ENCODE measurements around the gene DNAH11. TPM values are rescaled to one million over a fixed set of nuclear protein-coding genes. Genes with fewer than 3 reads are reported as not detected.

The DNAH11 gene
- total RNA-seq, 1 donor from 2014 or later, result 1.3 TPM

DNA sequence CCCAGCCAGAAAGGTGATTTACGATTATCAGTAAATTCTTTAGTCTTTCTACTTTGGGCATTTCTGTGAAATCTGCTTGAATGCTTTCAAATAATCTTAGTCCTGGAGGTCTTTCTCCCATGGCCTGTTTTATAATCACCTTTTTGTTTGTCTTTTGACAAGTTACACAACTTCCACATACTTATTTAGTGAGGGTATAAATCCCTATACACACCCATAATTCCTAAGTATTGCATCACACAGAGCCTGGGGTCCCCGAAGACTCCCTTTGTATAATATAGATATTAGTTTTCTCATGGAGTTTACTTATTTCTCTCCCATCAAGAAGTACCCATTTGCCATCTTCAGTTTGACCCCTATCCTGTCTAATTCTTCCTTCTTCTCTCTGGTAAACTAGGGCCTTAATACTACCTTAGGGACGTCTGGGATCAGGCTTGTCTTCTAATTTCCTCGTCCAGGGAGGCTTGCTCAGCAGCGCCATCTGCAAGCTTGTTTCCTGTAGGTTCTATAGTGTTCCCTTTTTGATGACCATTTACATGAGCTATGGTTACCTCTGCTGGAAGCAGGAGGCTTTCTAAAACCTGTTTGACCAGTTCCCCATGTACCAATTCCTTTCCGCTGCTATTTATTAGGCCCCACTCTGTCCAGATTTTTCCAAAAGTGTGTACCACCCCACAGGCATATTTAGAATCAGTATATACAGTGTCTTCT, 8.1 kb downstream of the DNAH11 start:
- DNase-seq (ENCODE audit: low read depth, low spot score), result no peak

DNA sequence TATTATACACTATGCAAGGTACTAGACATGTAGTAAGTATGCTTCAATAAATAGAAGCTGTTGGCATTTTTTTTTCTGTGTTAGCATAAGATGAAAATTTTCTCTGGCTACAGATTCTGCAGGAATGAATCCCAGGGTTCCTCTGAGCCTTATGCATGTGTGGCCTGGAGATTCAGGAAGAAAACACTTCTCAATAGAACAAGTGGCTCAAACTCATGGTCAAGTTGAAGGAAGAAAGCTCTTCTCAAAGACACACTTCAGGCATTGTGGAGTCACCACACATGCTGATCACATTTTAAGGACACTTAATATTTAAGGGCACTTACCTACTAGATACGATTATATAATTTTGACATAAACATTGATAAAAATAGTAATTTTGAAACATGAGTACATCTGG, 19.5 kb downstream of the DNAH11 start:
- DNase-seq (ENCODE audit: low read depth, low spot score), result no peak

DNA sequence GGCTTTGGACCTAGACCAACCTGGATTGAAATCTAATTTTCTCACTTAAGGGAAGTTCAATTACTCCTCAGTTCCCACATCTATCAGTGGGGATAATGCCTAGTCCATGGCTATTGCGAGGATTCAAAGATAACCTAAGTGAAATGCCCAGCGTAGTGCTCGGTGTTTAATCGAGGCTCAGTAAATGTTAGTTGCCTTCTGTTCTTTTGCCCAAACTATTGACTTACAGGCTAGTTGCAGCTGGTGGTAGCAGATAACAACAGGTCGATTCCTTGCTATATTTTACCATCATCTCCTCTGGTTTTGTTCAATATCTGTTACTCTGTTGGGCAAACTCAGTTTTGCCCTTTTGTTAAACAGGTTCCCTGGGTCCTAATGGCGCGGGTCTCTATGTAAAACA, 22.8 kb downstream of the DNAH11 start:
- DNase-seq (ENCODE audit: low read depth, low spot score), result no peak

DNA sequence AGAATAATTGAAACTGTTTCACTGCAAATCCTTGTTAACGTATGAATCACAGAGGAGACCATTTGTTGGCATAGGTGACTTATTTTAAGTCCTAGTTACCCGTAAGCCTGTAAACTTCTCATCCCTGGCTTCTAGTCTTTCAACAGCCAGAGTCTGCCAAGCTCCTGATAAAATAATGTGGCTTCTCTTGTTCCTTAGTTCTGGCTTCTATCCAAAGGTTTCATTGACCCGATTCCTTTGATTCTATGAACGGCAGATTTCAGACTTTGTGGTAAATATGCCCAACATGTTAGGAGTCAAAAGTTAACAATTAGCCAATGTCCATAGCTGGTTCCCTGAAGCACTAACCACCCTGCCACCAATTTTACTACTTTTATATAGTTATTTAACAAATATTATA, 23.3 kb downstream of the DNAH11 start:
- DNase-seq (ENCODE audit: low read depth, low spot score), result no peak

DNA sequence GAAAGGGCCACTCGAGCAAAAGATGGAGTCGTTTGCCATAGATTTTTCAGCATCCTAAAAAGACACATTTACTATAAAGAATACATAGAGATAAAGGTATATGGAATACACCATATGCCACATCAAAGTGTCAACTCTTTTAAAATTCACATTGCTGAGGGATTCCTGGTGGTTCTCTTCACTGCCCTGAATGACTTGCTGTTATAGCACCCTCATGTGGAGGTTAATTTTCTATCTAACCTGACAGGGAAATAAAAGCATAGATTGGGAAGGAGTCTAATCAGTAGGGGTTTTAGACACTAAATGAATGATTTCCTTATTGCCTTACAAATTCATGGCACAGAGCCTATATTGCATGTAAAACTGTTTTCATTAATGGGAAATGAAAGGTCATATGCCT, 25.9 kb downstream of the DNAH11 start:
- no peak for DNase-seq (ENCODE audit: low read depth, low spot score)

DNA sequence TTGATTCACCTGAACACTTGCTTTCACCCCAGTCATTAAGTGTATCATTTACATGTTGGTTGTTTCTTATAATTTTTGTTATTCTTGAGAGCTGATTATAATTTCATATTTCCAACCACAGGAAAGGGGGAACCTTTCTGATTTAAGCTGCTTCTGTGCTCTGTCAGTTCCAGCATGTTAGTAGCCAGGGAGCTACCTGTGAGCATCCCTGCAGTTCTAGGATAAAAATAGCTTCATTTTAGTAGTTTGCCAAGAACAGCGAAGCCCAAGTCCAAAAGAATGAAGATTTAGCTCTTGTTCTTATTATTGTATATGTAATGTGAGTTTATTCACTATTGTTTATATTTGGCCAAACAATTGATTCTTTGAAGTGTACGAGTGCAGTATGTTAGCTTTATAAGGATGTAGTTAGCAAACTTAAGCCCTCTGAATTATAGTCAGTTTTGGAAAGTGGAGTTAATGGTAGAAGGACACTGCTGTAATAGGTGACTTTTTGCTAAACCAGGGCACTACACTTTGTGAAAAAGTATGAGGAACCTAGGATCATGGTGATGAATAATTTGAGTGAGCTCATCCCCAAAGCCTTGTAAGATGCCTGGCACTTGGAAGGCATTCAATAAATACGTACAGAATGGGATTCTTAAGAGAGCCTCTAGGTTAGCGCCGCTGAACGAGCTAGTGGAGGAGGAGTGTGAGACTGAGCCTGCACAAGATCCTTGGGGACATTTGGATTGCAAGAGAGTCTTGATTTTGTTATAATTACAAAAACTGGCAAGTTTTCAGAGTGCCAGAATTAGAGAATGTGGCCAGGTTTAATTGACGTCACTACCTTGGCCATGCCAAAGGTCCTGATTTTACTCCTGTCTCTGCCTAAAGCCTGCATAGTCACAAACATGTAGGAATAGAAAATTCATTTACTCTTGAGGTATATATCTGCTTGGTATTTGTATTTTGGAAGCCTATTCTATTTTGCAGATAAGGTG, 29.8 kb downstream of the DNAH11 start:
- no peak for DNase-seq (ENCODE audit: low read depth, low spot score)

DNA sequence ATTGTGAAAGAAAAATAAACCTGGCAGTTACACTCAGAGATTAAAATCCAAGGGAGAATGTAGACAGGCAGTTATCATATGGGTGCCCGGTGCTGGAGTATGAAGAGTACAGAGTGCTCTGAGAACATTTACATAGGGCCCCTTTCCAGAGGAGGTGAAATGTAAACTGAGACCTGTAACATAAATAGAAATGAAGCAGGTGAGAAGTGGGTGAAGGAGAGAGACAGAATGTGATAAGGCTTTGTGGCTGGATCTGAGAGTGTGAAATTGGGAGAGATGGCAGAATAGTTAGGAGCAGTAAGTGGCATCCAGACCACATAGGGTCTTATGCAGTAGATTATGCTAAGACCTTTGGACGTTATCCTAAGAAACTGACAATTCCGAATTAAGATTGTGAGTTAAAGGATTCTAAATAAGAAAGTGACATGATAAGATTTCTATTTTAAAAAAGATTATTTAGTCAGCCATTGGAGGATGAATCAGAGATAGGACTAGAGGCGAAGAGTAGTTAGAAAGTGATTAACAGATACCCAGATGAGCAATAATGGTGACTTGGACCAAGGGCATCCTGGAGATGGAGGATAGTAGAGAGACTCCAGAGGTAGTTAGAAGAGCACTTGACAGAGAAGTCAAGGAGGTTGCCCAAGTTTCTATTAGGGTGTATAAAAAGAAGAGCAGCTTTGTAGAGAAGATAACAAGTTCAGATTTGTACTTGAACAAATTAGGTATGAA, 36.7 kb downstream of the DNAH11 start:
- DNase-seq (ENCODE audit: low read depth, low spot score), result no peak

DNA sequence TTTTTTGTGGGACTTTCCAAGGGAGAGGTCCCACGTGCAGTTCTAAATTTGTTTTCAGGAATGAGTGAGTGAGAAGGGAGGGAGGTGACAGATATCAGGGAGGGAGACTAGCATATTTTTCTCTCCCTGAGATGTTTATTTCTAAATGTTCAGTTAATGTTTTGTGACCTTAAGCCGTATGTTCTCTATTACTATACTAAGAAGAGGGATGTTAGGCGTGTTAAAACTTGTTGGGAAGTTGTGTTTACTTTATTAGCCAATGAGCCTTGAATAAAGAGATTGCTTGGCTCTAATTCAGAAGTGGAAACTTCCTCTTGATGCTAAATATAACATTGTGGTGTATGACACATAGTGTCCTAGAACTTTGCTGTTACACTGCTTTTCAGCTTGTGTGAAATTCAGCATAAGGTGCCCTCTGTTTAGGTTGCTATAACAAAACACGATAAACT, 37.3 kb downstream of the DNAH11 start:
- DNase-seq (ENCODE audit: low read depth, low spot score), result peak; percentile 4

DNA sequence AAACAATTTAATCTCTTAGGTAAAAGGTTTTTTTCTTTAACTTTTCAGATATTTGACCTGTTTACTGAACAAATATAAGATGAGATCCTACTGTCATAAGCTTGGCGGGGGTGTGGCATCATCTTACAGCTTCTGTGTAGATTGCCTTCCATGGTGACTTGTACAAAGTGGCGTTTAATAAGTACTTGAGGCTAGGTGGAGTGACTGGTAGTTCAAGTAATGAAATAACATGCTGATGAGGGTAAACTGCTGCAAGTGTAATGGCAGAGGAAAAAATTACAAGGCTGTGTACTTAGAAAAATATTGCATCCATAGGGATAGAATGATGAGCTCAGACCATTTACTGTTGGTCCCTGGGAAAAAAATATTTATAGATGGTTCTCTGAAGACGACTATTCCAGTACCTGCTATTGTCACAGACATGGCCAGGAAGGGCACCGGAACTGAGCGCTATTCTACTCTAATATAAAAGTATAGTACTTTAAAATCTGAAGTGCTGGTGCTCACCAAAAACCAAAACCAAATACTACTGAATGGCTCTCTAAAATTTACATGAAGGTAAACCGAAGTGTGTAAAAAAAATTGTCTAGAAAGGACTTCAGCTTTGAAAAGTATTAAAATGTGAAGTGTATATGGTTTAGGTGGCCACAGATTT, 42.4 kb downstream of the DNAH11 start:
- DNase-seq (ENCODE audit: low read depth, low spot score), result no peak

DNA sequence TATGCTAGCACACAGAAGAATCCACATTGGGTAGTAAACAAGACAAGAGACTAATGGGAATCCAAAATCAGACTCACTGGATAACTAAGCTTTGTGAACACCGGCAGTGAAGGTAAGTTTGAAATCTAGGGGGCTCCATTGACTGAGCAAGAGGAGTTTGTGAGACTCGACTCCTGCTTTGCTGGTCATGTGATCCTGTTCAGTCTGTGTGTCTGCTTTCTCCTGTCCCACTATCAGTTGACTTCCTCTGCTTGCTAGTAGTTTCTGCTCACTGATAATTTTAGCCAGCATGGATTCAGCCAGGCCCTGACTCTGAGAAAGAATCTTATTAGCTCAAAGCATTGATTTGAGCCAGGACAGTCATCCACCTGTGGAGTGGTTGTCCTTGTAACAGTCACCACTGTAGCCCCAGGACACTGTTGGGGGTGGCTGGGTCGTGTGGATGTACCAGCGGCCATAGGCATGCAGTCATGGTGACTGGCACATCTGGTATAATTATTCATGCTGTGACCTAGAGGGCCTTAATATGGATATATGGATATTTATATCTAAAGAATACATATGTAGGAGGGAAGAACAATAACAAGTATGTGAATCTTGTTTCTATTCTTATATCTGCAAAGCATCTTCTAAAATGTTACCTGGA, 44.4 kb downstream of the DNAH11 start:
- no peak for DNase-seq (ENCODE audit: low read depth, low spot score)

DNA sequence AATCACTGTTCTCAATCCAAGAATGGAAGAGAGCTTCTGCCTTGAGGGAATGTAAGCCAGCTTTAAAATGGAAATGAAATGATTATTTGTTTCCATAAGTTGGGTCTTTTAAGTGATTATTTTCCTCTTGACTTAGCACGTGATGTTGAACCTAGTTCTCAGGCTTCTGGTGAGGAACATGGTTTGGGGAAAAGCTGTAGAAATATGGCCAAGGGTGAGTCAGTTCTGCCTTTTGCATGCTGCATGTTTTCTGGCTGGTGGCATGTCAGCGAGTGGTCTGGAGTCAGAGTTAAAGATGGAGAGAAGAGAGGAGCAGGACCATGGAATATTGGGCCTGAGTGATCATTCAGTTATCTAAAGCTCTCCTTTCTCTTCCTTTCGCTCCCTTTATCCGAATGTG, 54.0 kb downstream of the DNAH11 start:
- no peak for DNase-seq (ENCODE audit: low read depth, low spot score)

DNA sequence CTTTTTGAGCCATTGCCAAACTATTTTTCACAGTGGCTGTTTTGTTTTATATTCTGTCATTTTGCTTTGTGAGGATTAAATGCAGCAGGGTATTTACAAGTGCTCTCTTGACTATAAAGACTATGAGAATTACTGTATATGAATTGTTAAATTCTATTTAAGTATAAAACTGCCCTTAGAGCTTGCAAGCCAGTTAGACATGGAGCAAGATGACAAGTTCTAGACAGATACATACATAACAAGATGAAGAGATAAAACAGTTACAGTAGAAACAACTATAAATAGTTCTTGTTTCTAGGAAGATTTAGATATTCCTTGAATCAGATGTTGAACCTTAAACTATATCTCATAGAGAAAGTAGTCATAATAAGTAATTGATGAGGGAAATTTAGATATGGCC, 60.6 kb downstream of the DNAH11 start:
- DNase-seq (ENCODE audit: low read depth, low spot score), result no peak

DNA sequence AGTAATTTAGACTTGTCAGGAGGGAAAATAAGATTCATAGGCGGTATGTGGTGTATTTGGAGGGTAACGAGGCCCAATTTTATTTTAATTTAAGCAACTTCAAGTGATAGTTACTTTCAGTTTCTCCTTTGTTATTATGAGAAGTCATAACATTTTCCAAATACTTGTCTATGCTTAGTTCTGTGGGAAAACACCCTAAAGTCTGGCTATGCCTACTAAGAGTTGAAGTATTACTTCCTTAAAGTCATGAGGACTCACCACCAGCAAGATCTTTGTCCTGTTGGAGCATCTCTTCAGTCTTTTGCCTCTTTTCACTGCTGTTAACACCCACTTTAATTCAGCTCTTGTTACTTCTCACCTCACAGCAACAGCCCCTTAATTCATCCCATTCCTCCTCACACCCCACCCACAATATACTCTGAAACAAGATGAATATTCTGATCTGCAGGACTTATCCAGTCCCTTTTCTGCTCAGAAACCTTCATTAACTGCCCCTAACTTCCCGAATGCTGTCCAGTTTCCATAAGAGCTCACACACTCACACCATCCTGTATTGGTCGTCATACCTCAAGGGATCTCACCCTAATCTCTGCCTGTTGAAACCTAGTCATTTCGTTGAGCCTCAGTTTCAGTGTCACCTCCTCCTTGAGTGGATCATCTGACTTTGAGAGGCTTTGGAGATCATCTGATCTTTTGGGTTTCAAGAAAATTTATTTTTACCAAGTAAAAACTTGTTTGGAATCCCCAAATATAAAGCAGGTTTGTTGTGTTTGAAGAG, 61.3 kb downstream of the DNAH11 start:
- DNase-seq (ENCODE audit: low read depth, low spot score), result no peak

DNA sequence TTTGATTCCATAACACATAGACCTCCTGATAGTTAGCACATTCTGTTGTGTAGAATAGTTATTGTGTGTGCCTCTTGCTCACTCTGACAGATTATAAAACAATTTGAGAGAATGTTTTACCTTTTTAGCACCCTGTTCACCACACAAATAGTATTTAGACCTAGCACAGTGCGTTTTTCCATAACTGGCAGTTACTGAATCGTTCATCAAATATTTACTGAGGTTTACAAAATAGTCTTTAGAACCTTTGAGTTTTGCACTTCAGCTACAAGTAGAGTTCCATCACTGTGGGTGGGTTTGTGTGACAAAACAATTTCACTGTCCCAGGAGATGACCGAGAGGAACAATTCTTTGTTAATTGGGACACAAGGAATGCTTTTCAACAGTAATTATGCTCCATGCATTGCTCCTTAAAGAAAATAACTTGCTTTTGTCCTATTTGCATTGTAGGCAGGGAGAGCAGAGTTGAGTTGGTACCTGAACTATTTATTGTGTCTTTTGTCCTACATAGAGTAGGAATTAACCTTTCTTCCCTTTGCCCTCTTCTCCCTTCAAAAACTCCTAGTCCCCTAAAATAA, 62.3 kb downstream of the DNAH11 start:
- DNase-seq (ENCODE audit: low read depth, low spot score), result no peak

DNA sequence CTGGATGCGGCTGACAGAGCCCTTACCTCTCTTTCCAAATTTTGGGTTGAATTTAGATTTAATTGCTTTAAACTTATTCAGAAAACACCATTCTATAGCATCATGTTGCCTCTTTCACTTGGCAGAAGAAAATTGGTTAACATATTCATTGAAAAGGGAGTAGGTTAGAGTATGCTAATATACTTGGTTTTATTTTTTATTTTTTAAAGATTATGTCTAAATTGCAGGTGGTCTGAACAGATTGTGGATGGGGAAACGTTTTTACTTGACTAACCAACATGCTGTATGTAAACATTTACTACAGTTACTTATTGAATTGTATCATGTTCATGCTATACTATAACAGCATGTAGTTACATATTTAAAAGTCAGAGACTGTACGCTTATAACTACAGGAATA, 65.6 kb downstream of the DNAH11 start:
- DNase-seq (ENCODE audit: low read depth, low spot score), result no peak

DNA sequence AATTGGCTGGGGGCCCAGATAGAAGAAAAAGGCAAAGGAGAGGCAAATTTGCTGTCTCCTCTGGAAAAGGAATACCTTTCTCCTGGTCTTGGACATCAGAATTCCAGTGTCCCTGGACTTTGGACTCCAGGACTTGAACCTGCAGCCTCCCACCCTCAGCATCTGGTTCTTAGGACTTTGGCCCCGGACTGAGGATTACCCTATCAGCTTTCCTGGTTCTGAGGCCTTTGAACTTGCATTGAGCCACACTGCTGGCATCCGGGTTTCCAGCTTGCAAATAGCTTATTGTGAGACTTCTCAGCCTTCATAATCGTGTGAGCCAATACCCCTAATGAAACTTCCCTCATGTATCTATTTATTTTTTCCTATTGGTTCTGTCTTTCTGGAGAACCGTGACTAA, 68.3 kb downstream of the DNAH11 start:
- no peak for DNase-seq (ENCODE audit: low read depth, low spot score)

DNA sequence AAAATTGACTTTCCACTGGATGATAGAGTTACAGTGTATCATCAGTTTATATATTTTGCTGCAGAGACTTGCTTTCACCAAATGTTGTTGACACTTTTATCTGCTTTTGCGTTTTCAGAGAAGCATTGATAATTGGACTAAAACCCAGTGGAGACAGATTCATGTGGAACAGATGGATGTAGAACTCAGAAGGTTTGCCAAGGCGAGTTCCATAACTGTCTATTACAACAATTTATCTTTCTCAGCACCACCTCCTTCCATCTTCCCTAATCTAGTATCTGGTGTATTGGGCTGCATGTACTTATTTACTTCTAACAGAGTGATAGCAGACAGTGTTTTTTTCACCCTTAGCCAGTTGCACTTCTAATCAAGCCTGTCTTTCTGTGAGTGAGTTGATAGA, 73.3 kb downstream of the DNAH11 start:
- no peak for DNase-seq (ENCODE audit: low read depth, low spot score)

DNA sequence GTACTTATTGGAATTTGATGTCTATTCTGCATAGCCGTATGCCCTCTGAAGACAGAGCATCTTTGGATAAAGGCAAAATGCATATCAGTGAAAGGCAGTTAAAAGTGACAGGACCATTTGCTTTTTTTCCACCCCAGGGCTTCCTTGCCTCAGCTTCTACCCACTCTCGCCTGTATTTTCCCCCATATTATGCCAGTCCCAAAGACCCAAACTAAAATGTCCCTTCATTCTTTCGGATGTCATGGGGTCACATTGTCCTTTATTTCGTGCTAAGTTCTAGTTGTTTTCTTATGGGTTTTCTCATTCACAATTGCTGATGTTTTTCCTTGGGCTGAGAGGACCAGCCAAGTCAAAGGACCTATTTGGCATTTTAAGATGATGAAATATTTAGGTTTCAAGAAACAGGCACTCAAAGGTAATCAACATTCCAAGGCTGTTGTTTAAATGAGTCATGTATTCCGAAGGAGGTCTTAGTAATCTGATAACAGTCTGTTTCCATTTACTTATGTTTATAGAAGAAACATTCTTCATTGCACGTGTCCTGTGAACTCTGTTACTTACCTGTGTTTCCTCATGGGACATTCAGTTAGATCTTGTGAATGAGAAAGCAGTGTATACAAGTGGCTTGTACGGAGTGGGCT, 74.1 kb downstream of the DNAH11 start:
- peak; percentile 43 for DNase-seq (ENCODE audit: low read depth, low spot score)

DNA sequence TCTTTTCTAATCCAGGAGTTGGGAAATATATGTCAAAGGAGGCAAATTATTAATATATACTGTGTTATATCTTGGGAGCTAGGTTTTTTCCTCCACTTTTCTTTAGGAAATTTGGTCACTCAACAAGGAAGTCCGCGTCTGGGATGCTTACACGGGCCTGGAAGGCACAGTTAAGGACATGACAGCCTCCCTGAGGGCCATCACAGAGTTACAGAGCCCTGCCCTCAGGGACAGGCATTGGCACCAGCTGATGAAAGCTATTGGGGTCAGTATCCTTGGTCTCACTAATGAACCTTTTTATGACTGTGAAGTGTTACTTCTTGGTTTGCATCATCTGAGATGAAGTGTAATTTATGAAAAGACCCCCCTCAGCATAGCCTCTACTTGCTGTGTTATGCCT, 74.7 kb downstream of the DNAH11 start:
- no peak for DNase-seq (ENCODE audit: low read depth, low spot score)
